GM18507 (cell line): ENCODE data around the gene DTL.

Experiments used
- DNase-seq: peaks from one replicate; pipeline ENCODE4 v3.0.0; 2011; ENCODE audit warnings: low read depth; ENCODE audit not compliant: insufficient read length; ENCODE audit errors: extremely low spot score
- FAIRE-seq: peaks from 2 replicates; lab custom pipeline; 2011; peaks lifted over from hg19 to GRCh38; lab: Jason Lieb, UNC

DTL gene

DNA sequence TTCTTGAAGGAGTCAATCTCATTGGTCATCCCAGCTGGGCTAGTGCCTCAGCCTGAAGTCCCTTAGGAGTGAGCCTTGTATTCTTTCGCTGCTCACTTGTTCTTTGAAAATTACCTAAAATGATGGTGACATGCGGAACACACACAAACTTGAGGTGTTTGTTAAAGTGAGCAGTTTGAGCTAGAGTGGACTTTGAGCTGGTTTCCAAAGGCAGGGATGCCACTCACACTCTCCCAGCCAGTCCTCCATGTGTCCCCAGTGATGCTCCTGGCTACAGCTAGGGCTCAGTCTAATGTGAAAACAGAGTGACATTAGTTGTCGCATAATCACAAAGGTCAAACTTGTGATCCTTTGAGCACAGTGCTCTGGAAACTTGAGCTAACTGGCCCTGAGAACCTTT is 84.3 kb downstream of the DTL start:
- DNase-seq (no peak), FAIRE-seq (no peak)

DNA sequence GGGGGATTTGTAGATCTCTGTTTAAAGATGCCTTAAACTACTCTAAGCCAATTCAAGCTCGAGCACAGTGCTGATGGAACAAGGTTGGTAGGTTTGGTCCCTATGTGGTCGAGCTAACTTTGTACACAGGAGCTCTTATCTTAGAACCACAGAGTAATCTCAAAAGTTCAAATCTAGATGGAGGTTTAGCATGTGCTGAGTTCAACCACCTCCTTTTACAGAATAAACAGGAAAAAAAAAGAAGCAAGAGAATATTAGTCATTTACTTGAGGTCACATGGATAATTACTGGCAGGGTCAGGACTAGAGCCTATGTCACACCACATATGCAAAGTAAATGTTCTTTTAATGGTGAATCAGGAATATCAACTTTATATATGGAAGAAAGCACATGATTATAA is 86.2 kb downstream of the DTL start:
- no peak for FAIRE-seq
- DNase-seq = no peak

DNA sequence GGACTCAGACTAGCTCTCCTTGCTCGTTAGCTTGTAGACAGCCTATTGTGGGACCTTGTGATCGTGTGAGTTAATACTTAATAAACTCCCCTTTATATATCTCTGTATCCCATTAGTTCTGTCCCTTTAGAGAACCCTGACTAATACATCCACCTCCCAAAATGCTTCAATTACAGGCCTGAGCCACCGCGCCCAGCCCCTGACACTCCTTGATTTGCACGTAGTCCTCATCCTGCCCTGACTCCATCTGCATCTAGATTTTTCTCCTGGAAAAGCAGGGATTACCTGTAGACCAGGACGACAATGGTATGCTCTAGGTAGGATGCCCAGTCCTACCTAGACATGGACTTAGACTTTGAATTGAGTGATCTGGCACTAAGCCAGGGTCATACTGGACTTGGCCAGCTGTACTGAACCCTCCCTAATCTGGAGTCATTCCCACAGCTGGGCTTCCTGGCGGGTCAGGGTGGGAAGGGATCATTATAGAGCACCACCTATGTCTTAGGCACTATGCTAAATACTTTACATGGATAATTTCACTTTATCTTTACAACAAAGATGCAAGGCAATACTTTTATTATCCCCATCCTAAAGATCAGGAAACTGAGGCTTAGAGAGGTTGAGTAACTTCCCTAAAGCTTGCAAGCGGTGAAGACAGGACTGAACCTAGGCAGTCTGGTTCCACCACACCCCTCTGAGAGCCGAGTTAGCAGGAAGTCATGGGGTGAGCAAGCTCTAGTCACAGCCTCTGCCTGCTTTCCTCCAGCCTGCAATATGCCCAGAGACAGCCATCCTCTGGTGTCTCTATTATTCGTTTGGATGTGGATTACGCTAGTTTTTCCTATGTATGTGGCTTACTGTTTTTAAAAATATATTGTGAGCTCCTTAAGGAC is 89.4 kb downstream of the DTL start:
- FAIRE-seq (no peak), DNase-seq (no peak)

DNA sequence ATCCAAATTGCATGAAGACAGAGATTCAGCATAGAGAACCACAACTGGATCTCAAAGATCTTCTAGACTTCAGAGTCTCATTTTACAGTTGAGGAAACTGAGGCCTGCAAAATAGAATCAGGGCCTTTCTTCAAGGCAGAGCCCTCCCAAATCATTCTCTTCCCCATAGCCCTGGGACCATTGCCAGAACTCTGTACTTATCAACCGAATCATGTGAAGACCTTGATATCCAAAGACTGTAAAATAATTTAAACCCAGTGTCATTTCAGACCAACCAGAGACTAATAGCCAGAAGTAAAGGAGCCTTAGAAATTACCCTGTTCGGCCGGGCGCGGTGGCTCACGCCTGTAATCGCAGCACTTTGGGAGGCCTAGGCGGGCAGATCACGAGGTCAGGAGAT is 90.1 kb downstream of the DTL start:
- DNase-seq = no peak
- FAIRE-seq = no peak

DNA sequence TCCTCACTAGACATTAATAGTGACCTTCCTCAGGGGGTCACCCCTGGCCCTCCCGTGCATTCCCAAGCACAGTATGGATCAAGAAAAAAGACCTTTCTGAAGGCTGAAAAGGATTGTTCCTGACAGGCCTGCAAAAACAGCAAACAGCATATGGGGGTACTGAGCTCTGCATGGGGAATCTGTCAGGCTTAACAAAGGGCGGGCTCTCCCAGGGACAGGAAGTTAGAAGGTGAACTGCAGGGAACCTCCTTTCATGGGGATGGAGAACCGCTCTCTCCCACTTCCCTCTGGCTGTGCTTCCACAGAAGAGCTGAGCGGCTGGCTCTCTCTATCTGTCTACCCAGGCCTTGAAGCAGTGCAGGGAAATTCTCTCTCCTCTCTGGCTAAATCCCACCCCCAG is 91.7 kb downstream of the DTL start:
- FAIRE-seq = no peak
- DNase-seq = no peak

DNA sequence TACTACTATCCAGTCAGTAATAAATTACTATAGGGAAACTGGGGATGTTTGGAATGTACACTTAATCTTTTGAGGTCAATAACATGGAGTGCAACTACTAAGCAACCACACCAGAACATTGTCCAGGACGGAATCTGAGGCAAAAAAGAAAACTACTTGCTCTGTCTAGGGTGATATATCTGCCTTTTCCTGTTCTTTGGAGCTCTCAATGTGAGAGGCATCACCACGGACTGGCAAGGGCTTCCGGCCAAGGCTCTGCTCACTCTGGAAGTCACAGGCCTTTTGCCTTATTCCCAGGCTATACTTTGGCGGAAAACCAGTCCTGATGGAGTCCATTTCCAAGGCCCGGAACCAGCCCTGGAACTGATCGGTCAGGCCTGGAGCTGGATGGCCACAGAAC is 94.2 kb downstream of the DTL start:
- no peak for DNase-seq
- FAIRE-seq = no peak

DNA sequence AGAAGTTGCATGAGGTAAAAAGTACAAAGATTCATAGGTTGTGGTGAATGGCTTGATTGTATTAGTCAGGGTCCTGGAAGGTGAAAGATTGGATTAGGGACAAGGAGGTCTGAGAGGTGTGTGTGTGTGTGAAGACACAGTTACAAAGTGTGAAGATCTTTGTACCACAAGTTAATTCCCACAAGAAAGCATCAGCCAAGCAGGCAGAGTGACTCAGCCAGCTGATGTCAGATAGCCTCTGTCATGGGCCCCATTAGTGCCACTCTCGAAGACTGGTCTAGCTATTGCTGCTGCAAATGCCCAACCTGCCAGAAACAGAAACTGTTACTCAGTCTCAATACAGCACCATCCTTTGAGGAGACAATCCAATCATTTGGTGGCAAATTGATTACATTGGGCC is 96.5 kb downstream of the DTL start:
- FAIRE-seq = no peak

DNA sequence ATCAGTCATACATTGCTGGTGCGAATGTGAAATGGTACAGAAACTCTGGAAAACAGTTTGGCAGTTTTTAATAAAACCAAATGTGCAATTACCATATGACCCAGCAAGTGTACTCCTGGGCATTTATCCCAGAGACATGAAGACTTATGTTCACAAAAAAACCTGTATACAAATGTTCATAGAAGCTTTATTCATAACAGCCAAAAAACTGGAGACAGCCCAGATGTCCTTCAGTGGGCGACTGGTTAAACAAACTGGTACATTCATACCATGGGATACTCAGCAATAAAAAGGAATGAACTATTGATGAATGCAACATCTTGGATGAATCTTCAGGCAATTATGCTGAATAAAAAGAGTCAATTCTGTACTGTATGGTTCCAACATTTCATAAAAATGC is 97.8 kb downstream of the DTL start:
- no peak for DNase-seq
- no peak for FAIRE-seq

More for the DNA sequence above, 96.5 kb downstream of the DTL start:
- DNase-seq = no peak

DNA sequence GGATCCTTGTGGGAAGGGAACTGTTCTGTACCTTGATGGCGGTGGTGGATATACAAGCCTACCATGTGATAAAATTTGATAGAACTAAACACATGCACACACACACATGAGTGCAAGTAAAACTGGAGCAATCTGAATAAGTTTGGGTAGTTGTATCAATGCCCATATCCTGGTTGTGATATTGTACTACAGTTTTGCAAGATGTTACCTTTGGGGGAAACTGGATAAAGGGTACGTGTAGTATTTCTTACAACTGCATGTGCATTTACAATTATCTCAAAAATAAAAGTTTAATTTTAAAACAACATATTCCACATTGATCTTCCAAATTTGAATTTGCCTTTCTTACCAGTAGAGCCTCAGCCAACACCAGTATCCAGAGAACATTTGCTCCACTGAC is 99.6 kb downstream of the DTL start:
- FAIRE-seq = no peak

DNA sequence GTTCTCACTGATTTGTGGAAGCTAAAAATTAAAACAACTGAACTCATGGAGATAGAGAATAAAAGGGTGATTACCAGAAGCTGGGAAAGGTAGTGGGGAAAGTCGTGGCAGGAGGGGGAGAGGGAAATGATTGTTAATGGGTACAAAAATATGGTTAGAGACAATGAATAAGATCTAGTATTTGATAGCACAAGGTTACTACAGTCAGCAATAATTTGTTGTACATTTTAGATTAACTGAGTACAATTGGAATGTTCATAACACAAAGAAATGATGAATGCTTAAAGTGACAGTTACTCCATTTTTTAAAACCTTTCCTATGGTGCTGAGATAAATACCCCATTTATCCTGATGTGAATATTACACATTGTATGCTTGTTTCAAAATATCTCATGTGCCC is 102.3 kb downstream of the DTL start:
- DNase-seq (no peak), FAIRE-seq (no peak)

More for the DNA sequence above, 99.6 kb downstream of the DTL start:
- no peak for DNase-seq

DNA sequence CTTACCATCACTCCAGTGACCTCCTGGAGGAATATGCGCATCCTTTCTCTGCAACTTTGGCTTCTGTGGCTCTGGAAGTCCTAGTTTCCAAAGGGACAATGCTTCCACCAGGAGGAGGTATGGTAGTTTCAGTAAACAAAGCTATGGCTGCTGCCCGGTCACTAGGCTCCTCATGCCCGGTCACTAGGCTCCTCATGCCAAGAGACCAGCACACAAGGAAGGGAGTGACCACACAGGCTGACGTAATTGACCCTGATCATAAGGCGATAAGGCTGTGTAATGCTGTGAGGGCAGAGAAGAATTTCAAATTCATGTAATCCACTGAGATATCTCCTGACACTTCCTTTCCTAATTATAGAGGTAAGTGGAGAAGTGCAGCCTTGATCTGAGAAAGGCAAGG is 102.9 kb downstream of the DTL start:
- DNase-seq (no peak), FAIRE-seq (no peak)

DNA sequence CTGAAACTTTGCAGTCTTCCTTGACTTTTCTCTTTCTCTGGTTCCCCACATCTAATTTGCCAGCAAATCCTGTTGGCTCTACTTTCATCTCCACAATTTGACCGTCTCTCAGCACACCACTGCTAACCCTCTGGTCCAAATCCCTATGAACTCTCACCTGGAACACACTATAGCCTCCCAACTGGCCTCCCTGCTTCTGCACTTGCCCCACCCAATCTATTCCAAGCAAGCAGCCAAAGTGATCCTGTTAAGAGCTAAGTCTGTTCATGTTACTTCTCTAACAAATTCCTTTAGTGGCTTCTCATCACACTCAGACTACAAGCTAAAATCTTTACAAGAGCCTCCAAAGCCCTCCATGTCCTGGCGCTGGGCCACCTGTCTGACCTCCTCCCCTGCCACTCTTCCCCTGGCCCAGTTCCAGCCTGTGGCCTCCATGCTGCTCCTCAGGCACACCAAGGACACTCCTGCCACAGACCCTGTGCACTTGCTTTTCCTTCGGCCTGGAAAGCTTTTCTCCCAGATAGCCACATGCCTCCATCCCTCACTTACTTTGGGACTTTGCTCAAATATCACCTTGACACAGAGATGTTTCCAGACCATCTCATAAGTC is 104.1 kb downstream of the DTL start:
- no peak for FAIRE-seq
- DNase-seq = no peak

DNA sequence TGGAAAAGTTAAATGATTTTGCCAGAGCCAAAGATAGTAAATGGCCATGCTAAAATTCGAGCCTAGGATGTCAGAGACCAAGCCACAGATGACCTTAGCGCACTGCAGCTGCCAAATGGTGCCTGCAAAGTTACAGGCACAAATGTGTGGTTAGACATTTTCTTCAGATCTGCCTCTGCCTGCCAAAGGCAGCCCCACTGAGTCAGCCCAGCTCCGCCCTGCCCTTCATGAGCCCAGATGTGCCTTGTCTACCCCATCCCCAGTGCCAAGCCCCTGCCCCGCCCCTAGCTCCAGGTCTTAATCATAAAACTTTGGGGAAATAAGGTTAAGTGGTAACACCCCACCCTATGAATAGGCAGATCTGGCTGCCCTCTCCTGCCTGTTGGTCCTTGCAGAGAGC is 105.9 kb downstream of the DTL start:
- FAIRE-seq (no peak), DNase-seq (no peak)

DNA sequence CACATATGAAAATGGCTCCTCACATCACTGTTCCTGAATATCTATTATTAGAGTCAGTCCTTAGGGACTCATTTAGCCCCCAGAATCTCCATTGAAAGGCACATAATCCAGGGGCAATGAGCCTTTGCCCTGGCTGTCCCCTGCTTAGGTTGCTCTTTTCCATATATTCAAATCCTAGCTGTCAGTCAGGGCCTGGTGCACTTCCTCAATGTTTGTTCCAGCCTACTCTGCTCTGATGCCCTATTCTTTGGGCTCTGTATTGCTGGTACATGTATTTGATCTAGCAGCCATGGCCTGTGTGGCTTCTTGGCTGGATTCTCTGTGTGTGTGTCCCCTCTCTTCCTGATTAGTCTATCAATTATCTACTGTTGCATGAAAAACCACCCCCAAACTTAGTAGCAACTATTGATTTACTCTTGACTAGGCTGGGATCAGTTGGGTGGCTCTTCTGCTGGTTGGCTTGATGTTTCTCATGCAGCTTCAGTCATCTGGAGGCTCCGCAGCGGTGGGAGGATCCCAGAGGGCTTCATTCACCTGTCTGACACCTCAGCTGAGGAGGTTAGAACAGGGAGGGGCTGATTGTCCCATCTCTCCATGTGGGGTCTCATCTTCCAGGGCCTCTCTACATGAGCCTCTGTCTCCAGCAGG is 107.5 kb downstream of the DTL start:
- FAIRE-seq (no peak), DNase-seq (no peak)

DNA sequence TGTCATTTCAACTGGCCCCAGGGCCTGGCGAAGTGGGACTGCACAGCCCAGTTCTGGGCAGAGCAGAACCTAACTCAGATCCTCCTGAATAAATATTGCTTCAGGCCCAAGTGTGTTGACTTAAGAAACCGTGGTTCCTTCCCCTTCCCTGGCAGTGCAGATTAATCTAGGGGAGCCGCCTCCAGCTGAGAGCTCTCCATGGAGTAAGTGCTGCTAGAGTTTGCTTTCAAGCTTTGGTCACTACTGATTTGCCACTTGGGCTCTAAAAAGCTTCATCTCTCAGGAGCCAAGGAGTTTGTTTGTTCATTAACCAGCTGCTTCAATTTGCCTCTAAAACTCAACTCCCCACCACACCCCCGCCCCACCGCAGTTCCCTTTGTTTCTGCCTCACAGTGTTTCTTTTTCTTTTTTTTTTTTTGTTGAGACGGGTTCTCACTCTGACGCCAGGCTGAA is 112.1 kb downstream of the DTL start:
- DNase-seq (no peak), FAIRE-seq (no peak)

DNA sequence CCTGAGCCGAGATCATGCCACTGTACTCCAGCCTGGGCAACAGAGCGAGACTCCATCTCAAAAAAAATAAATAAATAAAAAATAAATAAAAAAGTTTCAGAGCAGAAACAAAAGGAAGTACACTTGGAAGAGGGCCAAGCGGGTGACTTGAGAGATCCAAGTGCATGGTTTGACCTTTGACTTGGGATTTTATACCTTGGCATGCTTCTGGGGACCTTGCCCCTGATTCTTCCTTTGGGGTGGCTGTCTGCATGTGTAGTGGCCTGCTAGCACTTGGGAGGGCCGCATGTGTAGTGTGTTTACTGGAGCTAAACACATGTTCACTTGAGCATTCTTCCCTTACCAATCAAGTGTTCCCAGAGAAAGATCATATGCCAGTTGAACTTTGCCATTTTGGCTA is 114.0 kb downstream of the DTL start:
- DNase-seq = no peak
- FAIRE-seq = no peak

DNA sequence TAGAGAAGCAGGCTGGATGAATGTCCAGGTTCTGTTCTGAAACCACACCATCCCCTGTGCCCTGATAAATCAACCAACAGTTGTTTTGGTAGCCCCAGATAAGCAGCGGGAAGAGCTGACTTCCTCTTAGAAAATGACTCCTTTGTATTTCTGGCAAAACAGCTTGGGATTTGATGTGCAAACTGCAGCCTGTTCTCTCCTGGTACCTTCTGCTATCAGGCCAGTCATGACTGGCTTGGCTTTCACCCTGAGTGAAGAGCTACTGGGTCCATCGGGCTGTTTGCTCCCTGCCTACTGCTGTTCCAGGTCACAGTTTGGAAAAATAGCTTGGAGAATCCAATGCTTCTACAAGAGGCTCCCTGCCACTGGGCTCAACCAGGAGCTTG is 116.8 kb downstream of the DTL start:
- FAIRE-seq = no peak
- DNase-seq = no peak

DNA sequence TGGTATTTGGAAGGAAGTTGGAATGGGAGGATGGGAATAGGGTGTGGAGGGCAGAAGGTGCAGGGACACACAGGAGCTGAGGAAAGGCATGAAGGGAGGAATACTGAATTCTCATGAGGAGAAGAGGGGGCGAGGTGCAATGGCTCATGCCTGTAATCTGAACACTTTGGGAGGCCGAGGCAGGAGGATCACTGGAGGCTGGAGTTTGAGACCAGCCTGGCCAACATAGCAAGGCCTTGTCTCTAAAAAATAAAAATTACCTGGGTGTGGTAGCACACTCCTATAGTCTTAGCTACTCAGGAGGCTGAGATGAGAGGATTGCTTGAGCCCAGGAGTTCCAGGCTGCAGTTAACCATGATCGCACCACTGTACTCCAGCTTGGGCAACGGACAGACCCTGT is 117.3 kb downstream of the DTL start:
- DNase-seq (no peak), FAIRE-seq (no peak)

DNA sequence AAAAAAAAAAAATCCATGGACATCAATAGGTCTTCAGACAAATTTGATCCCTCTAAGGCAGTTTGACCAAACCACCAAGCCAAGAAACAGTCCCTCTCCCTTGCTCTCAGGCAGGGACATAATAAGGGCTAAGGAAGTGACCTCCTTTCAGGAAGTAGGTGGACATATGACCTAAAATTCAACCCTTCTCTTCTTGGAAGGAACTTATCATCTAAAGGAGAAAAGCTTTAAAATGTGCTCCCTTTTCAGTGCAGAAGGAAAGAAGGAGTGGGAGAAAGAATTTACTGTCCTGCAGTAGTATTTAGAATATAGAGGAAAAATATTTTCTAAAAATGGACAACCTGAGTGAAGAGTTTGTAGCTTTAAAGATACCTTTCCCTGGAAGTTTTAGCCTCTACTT is 118.1 kb downstream of the DTL start:
- no peak for FAIRE-seq
- no peak for DNase-seq
